Mammary epithelial cell (primary cell): Measurements from ENCODE around the gene NMRAL1.
A peak's percentile ranks its signal among the peaks of the same experiment; 100 is the strongest.

Source experiments
- CTCF ChIP-seq, 2 donors: IDR thresholded peaks in 1 of 2; conservative IDR thresholded peaks in 1 of 2; 2 replicates each; pipeline ENCODE4 v1.5.1; 2011 to 2012; ENCODE audit warnings: inconsistent platforms in 2 of 2, low read length in 2 of 2, mild to moderate bottlenecking in 2 of 2, control low read depth in 1 of 2, low read depth in 1 of 2; ENCODE audit not compliant: insufficient read depth in 1 of 2; ENCODE audit errors: extremely low read depth in 1 of 2
- EZH2 ChIP-seq: IDR thresholded peaks from 2 replicates; pipeline ENCODE4 v1.6.1; 2012; ENCODE audit warnings: low read length, inconsistent platforms, borderline replicate concordance

GRCh38 chr16:4475880-4476788 lies 1.7 kb upstream of the NMRAL1 start, which contains the start of gene HMOX2:
- TF ChIP-seq CTCF (conservative IDR thresholded peaks at IDR 0.05 in 1 of 2, IDR thresholded peaks at IDR 0.05 in 1 of 2; ENCODE audit: extremely low read depth in 1 of 2, insufficient read depth in 1 of 2, low read depth in 1 of 2, low read length in 2 of 2): peak; percentile 21 to 52
- TF ChIP-seq EZH2: no peak
